ENCODE data around the gene LSM14B.

LSM14B gene

DNA sequence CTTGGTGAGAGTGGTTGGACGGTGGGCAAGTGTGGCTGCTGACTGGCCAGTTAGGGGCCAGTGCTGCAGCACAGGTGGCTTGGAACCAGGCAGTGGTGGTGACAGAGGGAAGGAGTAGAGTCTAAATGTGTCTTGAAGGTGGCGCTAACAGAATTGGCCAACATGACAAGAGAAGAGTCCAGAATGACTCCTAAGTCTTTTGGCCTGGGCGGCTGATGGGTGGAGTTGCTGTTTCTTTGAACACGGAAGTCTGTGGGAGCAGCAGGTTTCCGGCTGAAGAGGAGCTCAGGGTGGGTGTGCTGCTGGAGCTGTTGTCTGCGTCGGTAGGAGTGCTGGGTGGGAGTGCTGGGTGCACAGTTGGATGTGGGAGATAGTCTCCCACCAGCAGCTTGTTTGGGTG lies 10.1 kb downstream of the LSM14B start:
- no peak for DNase-seq (ENCODE audit: low read depth)

GRCh38 chr20:62133051-62133845 lies 11.0 kb downstream of the LSM14B start:
- DNase-seq (ENCODE audit: low read depth): no peak

- no peak for DNase-seq (ENCODE audit: low read depth)
Observed at GRCh38 chr20:62133864-62134263, 11.6 kb downstream of the LSM14B start.

GRCh38 chr20:62134735-62135231 lies 12.5 kb downstream of the LSM14B start:
- no peak for DNase-seq (ENCODE audit: low read depth)

GRCh38 chr20:62135573-62136266 lies 13.4 kb downstream of the LSM14B start:
- DNase-seq (ENCODE audit: low read depth): no peak

- no peak for DNase-seq (ENCODE audit: low read depth)
Observed at GRCh38 chr20:62136283-62137091, 14.2 kb downstream of the LSM14B start.

- no peak for DNase-seq (ENCODE audit: low read depth)
Observed at GRCh38 chr20:62137092-62137384, 14.8 kb downstream of the LSM14B start.

- DNase-seq (ENCODE audit: low read depth): no peak
Observed at GRCh38 chr20:62137478-62138203, 15.4 kb downstream of the LSM14B start.

GRCh38 chr20:62138204-62138543 lies 15.9 kb downstream of the LSM14B start:
- DNase-seq (ENCODE audit: low read depth): no peak

GRCh38 chr20:62138912-62139311 lies 16.6 kb downstream of the LSM14B start:
- no peak for DNase-seq (ENCODE audit: low read depth)

- DNase-seq (ENCODE audit: low read depth): no peak
Observed at GRCh38 chr20:62139636-62140035, 17.4 kb downstream of the LSM14B start.

- DNase-seq (ENCODE audit: low read depth): no peak
Observed at GRCh38 chr20:62141043-62141396, 18.7 kb downstream of the LSM14B start.

GRCh38 chr20:62141397-62142251 lies 19.3 kb downstream of the LSM14B start:
- no peak for DNase-seq (ENCODE audit: low read depth)

GRCh38 chr20:62142252-62143080 lies 20.2 kb downstream of the LSM14B start:
- DNase-seq (ENCODE audit: low read depth): no peak

- DNase-seq (ENCODE audit: low read depth): peak; percentile 77
Observed at GRCh38 chr20:62143081-62143956, 21.0 kb downstream of the LSM14B start, which contains the start of the genes PSMA7 and SS18L1. Gene PSMA7, minus strand, starts transcription at chr20:62143394. Its CDS starts 91 bp downstream, at chr20:62143303. Gene SS18L1, plus strand, starts transcription at chr20:62143769. Its CDS starts 52 bp downstream, at chr20:62143821.

- no peak for DNase-seq (ENCODE audit: low read depth)
Observed at GRCh38 chr20:62143957-62144825, 21.9 kb downstream of the LSM14B start.

DNA sequence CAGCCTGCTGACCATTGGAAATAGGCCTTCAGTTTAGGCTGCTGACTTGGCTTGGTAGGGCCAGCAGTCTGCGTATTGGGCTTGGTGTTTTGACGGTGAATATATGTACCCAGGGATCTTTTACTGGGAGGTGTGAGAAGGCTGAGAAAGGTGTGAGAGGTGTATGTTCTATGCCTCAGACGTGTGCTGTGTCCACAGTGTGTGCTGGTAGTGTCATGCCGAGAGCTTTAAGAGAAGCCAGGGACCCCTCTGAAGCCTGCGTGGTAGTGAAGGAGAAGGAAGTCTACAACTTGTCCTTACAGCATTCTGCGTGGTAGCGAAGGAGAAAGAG lies 23.4 kb downstream of the LSM14B start:
- no peak for DNase-seq (ENCODE audit: low read depth)

- no peak for DNase-seq (ENCODE audit: low read depth)
Observed at GRCh38 chr20:62146019-62146755, 23.9 kb downstream of the LSM14B start.
